H1 (cell line): ENCODE measurements around the gene PHLPP1.

Experiments
- FOSL1 ChIP-seq: IDR thresholded peaks from 2 replicates; pipeline ENCODE4 v1.6.1; 2011; ENCODE audit warnings: mild to moderate bottlenecking, low read depth, low read length, moderate library complexity; ENCODE audit not compliant: insufficient read depth
- JUND ChIP-seq: IDR thresholded peaks from 2 replicates; pipeline ENCODE4 v1.6.1; 2011; ENCODE audit warnings: mild to moderate bottlenecking, improper control_type of control experiment, low read length
- POLR2A ChIP-seq, 2 experiments: IDR thresholded peaks; 1 replicate in 1 of 2; 2 replicates in 1 of 2; pipeline ENCODE4 v1.6.1; 2011; ENCODE audit warnings: low read depth in 2 of 2, low read length in 2 of 2, mild to moderate bottlenecking in 2 of 2; ENCODE audit errors: control extremely low read depth in 1 of 2
- RAD21 ChIP-seq, 2 experiments: IDR thresholded peaks in 1 of 2; conservative IDR thresholded peaks in 1 of 2; 2 replicates each; pipeline ENCODE4 v1.6.1; 2011; ENCODE audit warnings: low read depth in 2 of 2, low read length in 2 of 2, improper control_type of control experiment in 1 of 2, inconsistent platforms in 1 of 2, mild to moderate bottlenecking in 1 of 2, moderate library complexity in 1 of 2
- RNF2 ChIP-seq: fragments of 200-900, 300-1000 bp; sonication (generic); IDR thresholded peaks from 2 replicates; pipeline ENCODE4 v1.7.1; 2016; ENCODE audit warnings: borderline replicate concordance, low read depth, mild to moderate bottlenecking, antibody characterized with exemption, low read length; ENCODE audit not compliant: poor library complexity, severe bottlenecking; ENCODE audit errors: missing control alignments
- ZNF274 ChIP-seq: IDR thresholded peaks from 2 replicates; pipeline ENCODE4 v1.7.0; 2012; ENCODE audit warnings: low read length, borderline replicate concordance; ENCODE audit errors: extremely low read depth

GRCh38 chr18:62881509-62882016 lies 166.2 kb downstream of the PHLPP1 start:
- TF ChIP-seq JUND: no peak
- TF ChIP-seq FOSL1: no peak
- no peak for TF ChIP-seq POLR2A (IDR thresholded peaks at IDR 0.05; ENCODE audit: control extremely low read depth in 1 of 2, low read depth in 2 of 2, low read length in 2 of 2)
- no peak for TF ChIP-seq ZNF274
- TF ChIP-seq RAD21 (IDR thresholded peaks at IDR 0.05 in 1 of 2, conservative IDR thresholded peaks at IDR 0.05 in 1 of 2; ENCODE audit: low read depth in 2 of 2, low read length in 2 of 2): no peak
- no peak for TF ChIP-seq RNF2
